HUDEP-2 (cell line): ENCODE measurements around the gene PTPRQ.

Experiments used
- DNase-seq, 76 experiments: peaks; one replicate each; lab custom pipeline; 2025; ENCODE audit not compliant: unreplicated experiment in 76 of 76; lab: John Stamatoyannopoulos, UW

The PTPRQ gene

DNA sequence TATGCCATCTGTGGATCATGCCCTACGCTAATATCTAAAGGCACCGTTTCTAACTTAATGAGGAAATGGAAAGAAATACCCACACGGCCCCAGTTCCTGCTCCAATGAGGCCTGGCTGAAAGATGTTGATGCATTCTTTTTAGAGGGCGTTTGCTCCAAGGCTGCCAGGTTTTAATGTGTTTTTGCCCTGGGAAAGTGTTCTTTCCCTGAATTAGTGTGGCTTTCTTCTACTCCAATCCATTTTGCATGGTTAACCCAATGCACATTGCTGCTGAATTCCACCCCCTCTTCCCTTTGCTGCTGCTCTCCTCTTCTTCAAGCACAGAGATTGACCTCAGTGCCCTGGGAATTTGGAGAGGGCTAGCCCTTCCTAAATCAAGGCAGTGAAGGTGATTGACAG lies 273.8 kb downstream of the PTPRQ start:
- DNase-seq, result no peak

- no peak for DNase-seq
These were observed 276.5 kb downstream of the PTPRQ start for GRCh38 chr12:80720516-80720915.

- no peak for DNase-seq
These were observed 277.3 kb downstream of the PTPRQ start for GRCh38 chr12:80721326-80721725.
